Measurements from ENCODE around the gene ETV6.

ETV6 gene

GRCh38 chr12:11689591-11690186 lies 40.2 kb downstream of the ETV6 start:
- no peak for DNase-seq (ENCODE audit: low read depth in 2 of 2, low spot score in 1 of 2)

DNA sequence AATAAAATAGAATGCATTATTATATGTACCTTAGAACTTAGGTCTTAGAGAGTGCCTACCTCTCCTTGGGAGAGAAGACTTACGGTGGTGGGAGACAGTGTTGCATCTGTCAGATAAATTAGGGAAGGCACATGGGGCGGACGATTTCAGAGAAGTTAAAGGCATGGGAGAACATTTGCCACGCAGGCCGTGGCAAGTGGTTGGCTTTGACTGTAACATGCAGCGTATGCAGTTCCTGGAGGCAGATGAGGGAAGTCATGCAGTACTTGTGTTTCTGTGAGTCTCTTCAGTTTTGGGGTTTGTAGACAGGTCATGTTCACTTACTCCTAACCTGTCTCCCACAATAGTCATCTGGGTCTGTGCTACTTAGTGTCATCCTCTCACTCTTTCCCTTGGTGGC lies 43.6 kb downstream of the ETV6 start:
- no peak for DNase-seq (ENCODE audit: low read depth in 2 of 2, low spot score in 1 of 2)

DNA sequence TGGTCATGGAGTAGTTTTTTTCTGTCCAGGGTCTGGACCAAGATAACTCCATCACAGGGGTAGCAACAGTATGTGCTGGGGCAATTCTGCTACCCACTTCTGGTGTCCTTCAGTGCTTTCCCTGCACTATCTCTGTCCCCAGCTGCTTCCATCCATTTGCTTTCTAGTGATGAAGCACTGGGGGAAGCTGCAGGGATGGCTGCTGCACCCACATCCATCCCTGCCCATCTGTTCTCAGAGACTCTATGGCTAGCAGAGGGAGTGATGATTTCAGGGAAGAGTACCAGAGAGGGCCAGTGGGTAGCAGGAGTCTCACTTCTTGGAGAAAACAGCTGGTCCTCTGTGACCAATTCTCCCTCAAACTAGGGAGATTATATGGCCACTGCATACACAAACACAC lies 44.1 kb downstream of the ETV6 start:
- DNase-seq (ENCODE audit: low read depth in 2 of 2, low spot score in 1 of 2): no peak

GRCh38 chr12:11694528-11694927 lies 45.1 kb downstream of the ETV6 start:
- DNase-seq (ENCODE audit: low read depth in 2 of 2, low spot score in 1 of 2): no peak

- no peak for DNase-seq (ENCODE audit: low read depth in 2 of 2, low spot score in 1 of 2)
These were observed 45.8 kb downstream of the ETV6 start for GRCh38 chr12:11695321-11695720.

DNA sequence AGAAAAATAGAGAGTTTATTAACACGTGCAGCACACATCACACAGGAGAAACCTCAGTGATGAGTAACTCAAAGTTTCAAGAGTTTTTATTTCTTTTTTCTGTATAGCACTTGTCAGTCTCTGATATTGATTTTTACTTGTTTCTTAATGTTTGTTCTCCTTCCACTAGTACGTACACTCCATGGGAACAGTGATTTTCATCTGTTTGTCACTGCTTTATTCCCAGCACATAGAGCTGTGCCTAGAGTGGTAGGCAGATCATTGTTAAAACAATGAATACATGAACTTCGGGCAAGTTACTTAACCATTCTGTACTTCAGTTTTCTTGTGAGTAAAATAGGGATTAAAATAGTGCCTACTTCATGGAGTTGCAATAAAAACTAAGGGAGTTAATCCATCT lies 46.6 kb downstream of the ETV6 start:
- DNase-seq (ENCODE audit: low read depth in 2 of 2, low spot score in 1 of 2): no peak

DNA sequence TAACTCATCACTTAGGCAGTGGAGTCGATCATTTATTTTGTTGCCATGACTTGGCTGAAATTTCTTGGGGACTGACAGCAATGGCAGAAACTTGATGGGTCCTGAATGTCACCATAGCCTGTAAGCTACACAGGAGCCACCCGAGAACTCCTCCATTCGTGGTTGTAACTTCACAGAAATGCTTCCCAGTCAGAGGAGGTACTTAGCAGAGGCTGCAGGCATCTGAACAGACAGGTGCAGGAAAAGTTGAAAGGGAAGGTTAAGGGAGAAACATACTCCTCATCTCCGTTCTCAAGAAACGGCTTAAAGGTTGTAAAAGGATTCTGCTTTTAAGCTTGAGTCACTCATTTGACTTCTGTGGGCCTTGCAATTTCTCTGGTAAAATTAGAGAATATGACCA lies 47.7 kb downstream of the ETV6 start:
- DNase-seq (ENCODE audit: low read depth in 2 of 2, low spot score in 1 of 2): no peak

DNA sequence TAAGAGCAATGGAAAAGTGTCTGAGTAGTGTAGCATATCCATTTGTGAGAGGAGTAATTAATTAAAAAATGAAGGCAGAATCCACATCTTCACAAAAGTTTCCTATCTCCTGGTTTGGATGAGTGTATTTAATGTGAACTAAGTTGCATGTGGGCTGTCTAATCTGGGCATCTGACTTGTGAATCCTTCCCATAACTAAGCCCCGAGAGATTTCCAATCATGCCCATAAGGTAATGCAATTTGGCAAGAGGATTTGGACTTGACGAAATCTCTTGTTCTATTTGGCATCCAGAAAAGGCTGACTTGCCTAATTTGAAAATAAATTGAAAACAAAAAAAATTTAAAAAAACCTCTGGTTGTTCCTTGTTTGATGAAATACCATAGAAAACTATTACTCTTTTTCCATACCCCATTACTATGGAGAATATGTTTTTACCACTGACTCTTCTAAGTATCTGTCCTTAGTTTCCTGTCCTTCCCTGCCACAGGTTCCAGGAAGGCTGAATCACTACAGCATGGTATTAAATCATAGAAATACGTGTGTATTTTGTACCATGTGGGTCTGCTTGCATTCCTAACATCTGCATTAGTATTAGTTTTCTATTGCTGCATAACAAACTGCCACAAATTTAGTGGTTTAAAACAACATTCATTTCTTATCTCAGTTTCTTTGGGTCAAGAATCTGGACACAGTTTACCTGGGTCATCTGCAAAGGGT lies 48.4 kb downstream of the ETV6 start:
- DNase-seq (ENCODE audit: low read depth in 2 of 2, low spot score in 1 of 2): no peak

- DNase-seq (ENCODE audit: low read depth in 2 of 2, low spot score in 1 of 2): no peak
These were observed 49.3 kb downstream of the ETV6 start for GRCh38 chr12:11698729-11699128.

DNA sequence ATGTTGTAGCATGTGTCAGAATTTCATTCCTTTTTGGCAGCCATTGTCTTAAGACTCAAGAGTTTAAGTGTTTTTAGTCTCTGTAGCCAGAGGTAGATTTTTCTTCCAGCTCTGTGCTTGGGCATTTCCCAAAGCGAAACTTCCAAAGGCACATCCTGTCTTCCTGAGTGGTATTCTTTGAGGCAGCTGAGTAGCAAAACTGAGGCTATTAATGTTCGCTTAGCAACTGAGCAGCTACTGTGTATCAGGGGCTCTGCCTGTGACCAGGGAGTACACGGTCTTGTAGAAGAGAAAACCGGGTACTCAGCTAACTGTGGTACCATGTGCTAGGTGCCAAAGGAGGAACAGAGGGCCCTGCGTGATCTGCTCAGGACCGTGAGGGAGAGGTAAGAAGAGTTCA lies 52.0 kb downstream of the ETV6 start:
- no peak for DNase-seq (ENCODE audit: low read depth in 2 of 2, low spot score in 1 of 2)

GRCh38 chr12:11702959-11703358 lies 53.5 kb downstream of the ETV6 start:
- DNase-seq (ENCODE audit: low read depth in 2 of 2, low spot score in 1 of 2): no peak

- DNase-seq (ENCODE audit: low read depth in 2 of 2, low spot score in 1 of 2): no peak
These were observed 53.9 kb downstream of the ETV6 start for GRCh38 chr12:11703378-11703777.

GRCh38 chr12:11704089-11704488 lies 54.6 kb downstream of the ETV6 start:
- DNase-seq (ENCODE audit: low read depth in 2 of 2, low spot score in 1 of 2): no peak

- DNase-seq (ENCODE audit: low read depth in 2 of 2, low spot score in 1 of 2): no peak
These were observed 55.5 kb downstream of the ETV6 start for GRCh38 chr12:11705010-11705409.

- no peak for DNase-seq (ENCODE audit: low read depth in 2 of 2, low spot score in 1 of 2)
These were observed 57.3 kb downstream of the ETV6 start for GRCh38 chr12:11706509-11707379.

DNA sequence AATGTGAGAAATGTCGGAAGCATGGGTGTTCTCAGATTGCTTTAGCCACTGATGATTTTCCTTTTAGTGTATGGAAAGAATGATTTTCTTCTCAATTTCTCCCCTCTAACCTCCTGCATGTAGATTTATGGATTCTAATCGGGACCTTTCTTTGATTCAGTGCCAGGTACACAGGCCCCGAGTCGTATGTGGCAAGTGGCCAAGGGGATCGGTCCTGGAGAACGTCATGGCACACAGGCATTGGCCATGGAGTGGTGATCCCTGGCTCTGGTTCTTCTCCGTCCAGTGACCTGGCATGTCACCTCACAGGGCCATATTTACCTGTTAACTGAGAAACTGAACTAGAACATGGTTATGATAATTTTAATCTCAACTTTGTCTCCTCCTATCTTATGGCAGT lies 58.1 kb downstream of the ETV6 start:
- no peak for DNase-seq (ENCODE audit: low read depth in 2 of 2, low spot score in 1 of 2)

- DNase-seq (ENCODE audit: low read depth in 2 of 2, low spot score in 1 of 2): no peak
These were observed 60.0 kb downstream of the ETV6 start for GRCh38 chr12:11709513-11709912.

- DNase-seq (ENCODE audit: low read depth in 2 of 2, low spot score in 1 of 2): no peak
These were observed 61.0 kb downstream of the ETV6 start for GRCh38 chr12:11710431-11710830.

- no peak for DNase-seq (ENCODE audit: low read depth in 2 of 2, low spot score in 1 of 2)
These were observed 61.4 kb downstream of the ETV6 start for GRCh38 chr12:11710906-11711305.

- DNase-seq (ENCODE audit: low read depth in 2 of 2, low spot score in 1 of 2): no peak
These were observed 62.3 kb downstream of the ETV6 start for GRCh38 chr12:11711651-11712327.

DNA sequence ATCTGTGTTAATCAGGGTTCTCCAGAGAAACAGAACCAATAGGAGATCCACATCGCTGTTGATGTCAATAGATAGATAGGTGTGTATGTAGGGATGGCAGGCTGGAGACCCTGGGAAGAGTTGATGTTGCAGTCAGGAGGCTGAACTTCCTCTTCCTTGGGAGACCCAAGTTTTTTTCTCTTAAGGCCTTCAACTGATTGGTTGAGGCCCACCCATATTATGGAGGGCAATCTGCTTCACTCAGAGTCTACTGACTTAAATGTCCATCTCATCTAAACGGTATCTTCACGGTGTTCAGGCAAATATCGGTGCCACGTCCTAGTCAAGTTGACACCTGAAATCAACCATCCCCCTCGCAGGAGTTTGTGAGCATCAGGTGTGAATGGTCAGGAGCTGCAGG lies 63.0 kb downstream of the ETV6 start:
- no peak for DNase-seq (ENCODE audit: low read depth in 2 of 2, low spot score in 1 of 2)

DNA sequence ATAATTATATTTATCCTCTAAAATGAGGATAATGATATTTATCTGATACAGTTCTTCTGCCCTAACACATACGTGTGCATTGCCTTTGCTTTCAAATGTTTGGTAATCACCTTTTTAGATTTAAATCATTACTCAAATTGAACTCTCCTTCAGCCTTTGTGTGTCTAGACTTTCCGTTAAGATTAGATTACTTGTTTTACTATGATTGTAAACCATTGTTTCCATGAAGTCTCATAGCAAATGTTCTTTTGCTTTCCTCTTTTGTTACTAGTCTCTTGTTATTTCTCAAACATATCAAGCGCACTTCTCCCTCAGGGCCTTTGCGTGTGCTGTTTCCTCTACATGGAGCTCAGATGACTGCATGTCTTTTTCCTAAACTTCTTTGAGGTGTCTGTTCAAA lies 63.7 kb downstream of the ETV6 start:
- no peak for DNase-seq (ENCODE audit: low read depth in 2 of 2, low spot score in 1 of 2)

Measured in stimulated activated CD8-positive, alpha-beta memory T cell treated with anti-CD3 and anti-CD28 coated beads, Interleukin-4, amount 100 ng/mL, for 4 hours (primary cell).